Small intestine (tissue), 7 donors: ENCODE data around the gene SMYD3. TPM values are rescaled to one million over a fixed set of nuclear protein-coding genes. Genes with fewer than 3 reads are reported as not detected.

Experiments
- DNase-seq, 2 donors: peaks; one replicate each; pipeline versions ENCODE4 v3.0.0 to v3.0.0-alpha.2; 2013
- FAIRE-seq: peaks from 2 replicates; lab custom pipeline; 2012; peaks lifted over from hg19 to GRCh38; lab: Jason Lieb, UNC
- H3K27ac ChIP-seq, 3 donors: one replicate each; pipeline ENCODE4 v1.5.1; 2013; ENCODE audit warnings: low read length in 2 of 3, mild to moderate bottlenecking in 2 of 3, control low read depth in 1 of 3, inconsistent platforms in 1 of 3, low read depth in 1 of 3, moderate library complexity in 1 of 3
- H3K27me3 ChIP-seq, 3 donors: one replicate each; pipeline ENCODE4 v1.6.1; 2013; ENCODE audit warnings: low read length in 3 of 3, inconsistent platforms in 1 of 3; ENCODE audit not compliant: control insufficient read depth in 3 of 3, insufficient read depth in 3 of 3
- H3K36me3 ChIP-seq, 3 donors: one replicate each; pipeline ENCODE4 v1.6.1; 2013; ENCODE audit warnings: low read length in 3 of 3, inconsistent platforms in 1 of 3, low read depth in 1 of 3, mild to moderate bottlenecking in 1 of 3, moderate library complexity in 1 of 3; ENCODE audit not compliant: control insufficient read depth in 3 of 3, insufficient read depth in 2 of 3
- H3K4me1 ChIP-seq, 3 donors: one replicate each; pipeline ENCODE4 v1.6.1; 2013; ENCODE audit warnings: low read length in 2 of 3, inconsistent platforms in 1 of 3, low read depth in 1 of 3, mild to moderate bottlenecking in 1 of 3, moderate library complexity in 1 of 3; ENCODE audit not compliant: control insufficient read depth in 3 of 3, insufficient read depth in 2 of 3
- H3K4me3 ChIP-seq, 3 donors: one replicate each; pipeline ENCODE4 v1.5.1; 2013; ENCODE audit warnings: low read length in 3 of 3, control low read depth in 1 of 3, inconsistent platforms in 1 of 3, low read depth in 1 of 3, mild to moderate bottlenecking in 1 of 3, moderate library complexity in 1 of 3
- H3K9me3 ChIP-seq, 2 donors: one replicate each; pipeline ENCODE4 v1.6.1; 2013; ENCODE audit warnings: low read depth in 1 of 2, low read length in 1 of 2; ENCODE audit not compliant: control insufficient read depth in 2 of 2, insufficient read depth in 1 of 2
- WGBS, 3 donors: extraction: QIAGEN DNeasy Blood & Tissue Kit; methylation state at CpG; one replicate each; pipeline ENCODE4 v1.1.7; 2013; 5-methylcytosine and 5-hydroxymethylcytosine counted together
- polyA plus RNA-seq, 4 donors: library from polyadenylated mRNA; stranded (reverse) in 3 of 4; unstranded in 1 of 4; fragments of 200-250 nt in 3 of 4; fragments of 120-200 nt in 1 of 4; gene quantifications; one replicate each; pipeline versions ENCODE4 v1.2.1 to v1.2.3, GENCODE V29; 2013
- donor health status: healthy with polysubstance abuse.
- donor health status: control.
- donor health status: control.
- donor health status: Bipolar disorder and iron deficiency.
- donor health status: healthy.

The SMYD3 gene
- polyA plus RNA-seq, 4 donors = 5.4 to 10.1 (median 8.5) TPM

DNA sequence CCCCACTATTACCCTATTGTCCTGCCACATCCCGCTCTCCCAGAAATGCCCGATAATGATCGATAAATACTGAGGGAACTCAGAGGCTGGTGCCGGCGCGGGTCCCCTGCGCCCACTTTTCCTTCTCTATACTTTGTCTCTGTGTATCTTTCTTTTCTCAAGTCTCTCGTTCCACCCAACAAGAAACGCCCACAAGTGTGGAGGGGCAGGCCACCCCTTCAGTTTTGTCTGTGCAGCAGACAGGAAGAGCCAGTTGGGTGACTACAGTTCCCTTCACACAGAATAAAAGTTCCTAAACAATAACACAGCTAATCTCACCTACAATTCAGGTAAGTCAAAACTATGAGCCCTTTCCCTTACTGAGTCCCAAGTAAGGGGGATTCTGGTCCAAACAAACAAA, 423.7 kb downstream of the SMYD3 start:
- Histone ChIP-seq H3K36me3 (no peaks in the 10 kb centered on the region), H3K27me3 (no peaks in the 10 kb centered on the region), H3K9me3 (peaks cover 0 to 15% of the 10 kb centered on the region in 2 donors), H3K4me3 (no peak overlapping the region), H3K4me1 (no peaks in the 10 kb centered on the region), H3K27ac (no peak overlapping the region)
- WGBS, 3 donors = 87 to 94% (median 94%) methylated on average over 9 of the region's 9 CpGs
- DNase-seq (no peak), FAIRE-seq (no peak)

DNA sequence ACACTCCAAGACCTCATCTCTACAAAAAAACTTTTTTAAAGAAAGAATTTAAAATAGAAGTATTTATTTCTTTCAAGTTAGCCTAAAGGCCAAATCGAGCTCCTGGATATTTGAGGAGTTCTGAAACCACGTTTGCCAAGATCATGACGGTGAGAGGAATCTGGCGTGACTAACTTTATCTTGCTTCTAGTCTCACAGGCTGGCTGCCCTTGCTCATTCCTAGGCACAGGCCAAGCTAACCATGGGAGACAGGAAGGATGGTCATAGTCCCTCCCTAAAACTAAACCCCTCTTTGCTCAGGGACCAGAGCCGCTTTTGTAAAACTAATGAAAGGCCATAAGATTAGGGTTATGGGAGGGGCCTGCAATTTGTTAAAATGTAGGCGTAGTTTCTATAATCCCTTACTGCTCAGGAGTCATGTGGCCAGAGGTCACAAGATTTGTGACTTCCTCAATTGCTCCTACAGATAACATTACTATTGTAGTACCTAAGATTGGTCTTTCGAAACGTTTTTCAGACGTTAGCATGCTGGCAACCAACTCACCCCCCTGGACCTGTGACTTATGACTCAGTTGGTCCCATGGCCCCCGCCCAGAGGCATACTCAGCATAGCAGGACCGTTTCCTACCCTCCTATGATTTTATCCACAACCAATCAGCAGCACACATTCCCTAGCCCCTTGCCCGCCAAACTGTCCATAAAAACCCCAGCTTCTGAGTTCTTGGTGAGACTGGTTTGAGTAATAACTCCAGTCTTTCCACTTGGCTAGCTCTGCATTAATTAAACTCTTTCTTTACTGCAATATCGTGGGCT, 425.0 kb downstream of the SMYD3 start:
- whole genome bisulfite sequencing, 3 donors = 94 to 95% (median 94%) methylated on average over 13 of the region's 13 CpGs
- H3K9me3 ChIP-seq = peaks cover 0 to 15% of the 10 kb centered on the region in 2 donors
- DNase-seq (no peak), FAIRE-seq (no peak)
- H3K4me3 ChIP-seq = no peak overlapping the region
- H3K27ac ChIP-seq = no peak overlapping the region
- H3K27me3 ChIP-seq = no peaks in the 10 kb centered on the region
- no peaks in the 10 kb centered on the region for H3K36me3 ChIP-seq
- H3K4me1 ChIP-seq = no peaks in the 10 kb centered on the region

DNA sequence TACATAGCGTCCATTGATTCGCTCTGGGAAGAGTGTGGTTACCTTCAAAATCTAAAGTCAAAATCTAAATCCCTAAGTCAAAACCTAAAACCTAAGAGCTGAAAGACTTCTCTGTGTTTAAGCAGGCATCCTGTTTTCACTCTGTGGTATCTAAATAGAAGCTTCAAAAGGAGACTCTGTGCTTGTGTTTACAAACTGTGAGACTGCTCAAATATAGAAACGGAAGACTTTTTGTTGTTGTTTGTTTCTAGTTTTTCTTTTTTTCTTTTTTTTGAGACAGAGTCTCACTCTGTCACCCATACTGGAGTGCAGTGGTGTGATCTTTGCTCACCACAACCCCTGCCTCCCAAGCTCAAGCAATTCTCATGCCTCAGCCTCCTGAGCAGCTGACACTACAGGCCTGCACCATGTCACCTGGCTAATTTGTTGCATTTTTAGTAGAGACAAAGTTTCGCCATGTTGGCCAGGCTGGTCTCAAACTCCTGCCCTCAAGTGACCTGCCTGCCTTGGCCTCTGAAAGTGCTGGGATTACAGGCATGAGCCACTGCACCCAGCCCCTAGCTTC, 425.9 kb downstream of the SMYD3 start:
- WGBS, 3 donors = 84 to 93% (median 84%) methylated on average over 4 of the region's 4 CpGs
- Histone ChIP-seq H3K4me3 (no peak overlapping the region), H3K27ac (no peak overlapping the region), H3K36me3 (no peaks in the 10 kb centered on the region), H3K27me3 (no peaks in the 10 kb centered on the region), H3K4me1 (no peaks in the 10 kb centered on the region), H3K9me3 (peaks cover 0 to 15% of the 10 kb centered on the region in 2 donors)
- FAIRE-seq = no peak
- no peak for DNase-seq

DNA sequence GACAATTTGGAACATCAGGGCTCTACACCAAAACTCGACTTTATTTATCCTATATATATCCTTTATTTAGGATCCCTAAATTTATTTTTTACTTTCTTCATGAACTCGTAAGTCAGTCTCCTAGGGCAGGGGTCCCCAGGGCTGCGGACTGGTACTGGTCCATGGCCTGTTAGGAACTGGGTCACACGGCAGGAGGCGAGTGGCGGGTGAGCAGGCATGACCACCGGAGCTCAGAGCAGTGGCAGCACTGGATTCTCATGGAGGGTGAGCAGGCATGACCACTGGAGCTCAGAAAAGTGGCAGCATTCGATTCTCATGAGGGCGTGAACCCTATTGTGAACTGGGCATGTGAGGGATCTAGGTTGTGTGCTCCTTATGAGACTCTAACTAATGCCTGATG, 427.0 kb downstream of the SMYD3 start:
- Histone ChIP-seq H3K36me3 (no peaks in the 10 kb centered on the region), H3K27ac (no peak overlapping the region), H3K27me3 (no peaks in the 10 kb centered on the region), H3K4me3 (no peak overlapping the region), H3K9me3 (peaks cover 0 to 15% of the 10 kb centered on the region in 2 donors), H3K4me1 (no peaks in the 10 kb centered on the region)
- 96 to 97% (median 97%) methylated on average over 9 of the region's 9 CpGs for WGBS, 3 donors
- DNase-seq (no peak), FAIRE-seq (no peak)

- Histone ChIP-seq H3K4me3 (no peak overlapping the region), H3K36me3 (no peaks in the 10 kb centered on the region), H3K9me3 (peaks cover 0 to 15% of the 10 kb centered on the region in 2 donors), H3K27me3 (no peaks in the 10 kb centered on the region), H3K4me1 (no peaks in the 10 kb centered on the region), H3K27ac (no peak overlapping the region)
- 93 to 100% (median 94%) methylated on average over 1 of the region's 1 CpG for WGBS, 3 donors
- FAIRE-seq = no peak
- no peak for DNase-seq
Measured at GRCh38 chr1:246078888-246079252, 428.2 kb downstream of the SMYD3 start.

- FAIRE-seq (no peak), DNase-seq (no peak)
- WGBS, 3 donors = 80 to 83% (median 82%) methylated on average over 9 of the region's 9 CpGs
- Histone ChIP-seq H3K36me3 (no peaks in the 10 kb centered on the region), H3K9me3 (peaks cover 0 to 13% of the 10 kb centered on the region in 2 donors), H3K4me3 (no peak overlapping the region), H3K27ac (no peak overlapping the region), H3K4me1 (no peaks in the 10 kb centered on the region), H3K27me3 (no peaks in the 10 kb centered on the region)
Measured at GRCh38 chr1:246078126-246078887, 428.8 kb downstream of the SMYD3 start.

- DNase-seq = no peak
- no peaks in the 10 kb centered on the region for H3K36me3 ChIP-seq
Measured at GRCh38 chr1:246077476-246077875, 429.6 kb downstream of the SMYD3 start.

GRCh38 chr1:246074421-246074820, 432.7 kb downstream of the SMYD3 start:
- Histone ChIP-seq H3K27me3 (no peaks in the 10 kb centered on the region), H3K36me3 (no peaks in the 10 kb centered on the region), H3K9me3 (no peaks in the 10 kb centered on the region), H3K4me3 (no peak overlapping the region), H3K4me1 (no peaks in the 10 kb centered on the region), H3K27ac (no peak overlapping the region)
- 90 to 92% (median 92%) methylated on average over 2 of the region's 2 CpGs for WGBS, 3 donors
- DNase-seq (no peak), FAIRE-seq (no peak)

More at GRCh38 chr1:246077476-246077875, 429.6 kb downstream of the SMYD3 start:
- 59 to 87% (median 83%) methylated on average over 1 of the region's 1 CpG for WGBS, 3 donors
- no peak for FAIRE-seq
- no peak overlapping the region for H3K4me3 ChIP-seq
- H3K9me3 ChIP-seq = peaks cover 0 to 12% of the 10 kb centered on the region in 2 donors
- no peaks in the 10 kb centered on the region for H3K27me3 ChIP-seq
- H3K27ac ChIP-seq = no peak overlapping the region
- no peaks in the 10 kb centered on the region for H3K4me1 ChIP-seq
